ENCODE results near the gene CDKL1.
A peak's percentile ranks its signal among the peaks of the same experiment; 100 is the strongest.
"Not testable (repeated sequence)": the region's sequence is repeated elsewhere in the genome, so short reads cannot be mapped to it uniquely, and the experiment has no call there.

CDKL1 gene

DNA sequence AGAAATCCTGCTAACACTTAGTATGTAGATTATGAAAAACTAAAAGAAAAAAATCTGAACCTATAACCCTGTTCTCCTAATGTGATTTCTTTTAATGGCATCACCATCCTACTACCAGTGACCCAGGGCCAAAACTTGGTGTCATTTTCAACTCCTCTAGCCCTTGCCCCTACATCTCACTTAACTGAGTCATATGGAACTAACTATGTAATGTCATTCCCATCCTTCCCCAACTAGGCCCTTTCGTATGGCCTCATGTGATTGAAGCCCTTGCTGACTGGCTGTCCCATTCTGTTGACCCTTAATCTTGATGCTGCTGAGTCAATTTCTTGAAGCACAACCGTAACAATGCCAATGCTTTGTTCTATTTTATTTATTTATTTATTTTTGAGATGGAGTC is 77.0 kb downstream of the CDKL1 start:
- Histone ChIP-seq H3K9ac (ENCODE audit: low read length) (no peak overlapping the region), H3K23ac (ENCODE audit: low read length) (no peak overlapping the region), H3K79me2 (ENCODE audit: control insufficient read depth, insufficient read depth, low read length) (no peaks in the 10 kb centered on the region), H2AK5ac (ENCODE audit: low read length) (no peak overlapping the region), H3K18ac (ENCODE audit: low read length) (no peak overlapping the region), H2BK5ac (ENCODE audit: low read length) (no peak overlapping the region), H3K4me1 (ENCODE audit: control insufficient read depth, low read depth, low read length) (no peaks in the 10 kb centered on the region), H3K36me3 (ENCODE audit: control insufficient read depth, insufficient read depth, low read length) (no peaks in the 10 kb centered on the region), H2BK120ac (ENCODE audit: low read depth, low read length) (no peak overlapping the region), H2BK15ac (replicated peaks; ENCODE audit: low read depth) (no peak overlapping the region), H4K8ac (ENCODE audit: low read depth, low read length) (no peak overlapping the region), H3K4me2 (ENCODE audit: low read length) (no peak overlapping the region), H3K27me3 (ENCODE audit: insufficient read depth, low read length, poor library complexity) (no peaks in the 10 kb centered on the region), H3K56ac (ENCODE audit: low read length) (no peak overlapping the region), H3K4me3 (ENCODE audit: low read length) (no peak overlapping the region), H3K79me1 (ENCODE audit: low read length) (no peaks in the 10 kb centered on the region), H4K5ac (ENCODE audit: low read length) (no peak overlapping the region), H3K27ac (ENCODE audit: low read depth, low read length) (no peak overlapping the region), H3K4ac (ENCODE audit: low read depth, low read length) (no peak overlapping the region)
- DNase-seq, result no peak
- WGBS (ENCODE audit: extremely low coverage, insufficient coverage, low lambda C conversion rate), result no CpG with 5 or more reads among the region's 2 CpGs

DNA sequence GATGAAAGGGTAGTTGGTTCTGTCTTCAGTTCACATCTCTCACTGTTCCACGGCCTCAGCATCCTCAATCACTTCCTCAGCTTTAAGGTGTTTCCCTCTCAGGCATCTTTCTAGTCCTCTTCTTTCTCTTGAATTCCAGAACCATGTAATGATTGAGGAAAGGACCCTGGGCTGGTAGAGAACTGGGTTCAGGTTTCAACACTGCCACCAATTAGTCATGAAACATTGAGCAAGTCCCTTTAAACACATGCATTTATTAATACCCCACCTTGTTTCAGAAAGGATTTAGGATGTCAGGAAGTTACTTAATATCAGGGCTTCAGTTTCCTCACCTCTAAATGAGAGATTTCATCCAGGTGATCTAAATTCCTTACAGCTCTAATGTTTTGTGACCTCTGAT is 77.4 kb downstream of the CDKL1 start:
- no peaks in the 10 kb centered on the region for H3K36me3 ChIP-seq (ENCODE audit: control insufficient read depth, insufficient read depth, low read length)
- H2AK5ac ChIP-seq (ENCODE audit: low read length), result no peak overlapping the region
- no CpG with 5 or more reads among the region's 1 CpG for WGBS (ENCODE audit: extremely low coverage, insufficient coverage, low lambda C conversion rate)
- no peak overlapping the region for H2BK5ac ChIP-seq (ENCODE audit: low read length)
- no peak overlapping the region for H2BK120ac ChIP-seq (ENCODE audit: low read depth, low read length)
- no peak overlapping the region for H2BK15ac ChIP-seq (replicated peaks; ENCODE audit: low read depth)
- H3K4me1 ChIP-seq (ENCODE audit: control insufficient read depth, low read depth, low read length), result no peaks in the 10 kb centered on the region
- no peak overlapping the region for H3K4me2 ChIP-seq (ENCODE audit: low read length)
- no peak overlapping the region for H4K5ac ChIP-seq (ENCODE audit: low read length)
- no peaks in the 10 kb centered on the region for H3K27me3 ChIP-seq (ENCODE audit: insufficient read depth, low read length, poor library complexity)
- no peak overlapping the region for H3K27ac ChIP-seq (ENCODE audit: low read depth, low read length)
- no peak overlapping the region for H3K4me3 ChIP-seq (ENCODE audit: low read length)
- no peaks in the 10 kb centered on the region for H3K79me1 ChIP-seq (ENCODE audit: low read length)
- no peak overlapping the region for H3K56ac ChIP-seq (ENCODE audit: low read length)
- no peak overlapping the region for H3K4ac ChIP-seq (ENCODE audit: low read depth, low read length)
- DNase-seq, result no peak
- H3K23ac ChIP-seq (ENCODE audit: low read length), result no peak overlapping the region
- no peaks in the 10 kb centered on the region for H3K79me2 ChIP-seq (ENCODE audit: control insufficient read depth, insufficient read depth, low read length)
- H3K9ac ChIP-seq (ENCODE audit: low read length), result no peak overlapping the region
- no peak overlapping the region for H3K18ac ChIP-seq (ENCODE audit: low read length)
- no peak overlapping the region for H4K8ac ChIP-seq (ENCODE audit: low read depth, low read length)

DNA sequence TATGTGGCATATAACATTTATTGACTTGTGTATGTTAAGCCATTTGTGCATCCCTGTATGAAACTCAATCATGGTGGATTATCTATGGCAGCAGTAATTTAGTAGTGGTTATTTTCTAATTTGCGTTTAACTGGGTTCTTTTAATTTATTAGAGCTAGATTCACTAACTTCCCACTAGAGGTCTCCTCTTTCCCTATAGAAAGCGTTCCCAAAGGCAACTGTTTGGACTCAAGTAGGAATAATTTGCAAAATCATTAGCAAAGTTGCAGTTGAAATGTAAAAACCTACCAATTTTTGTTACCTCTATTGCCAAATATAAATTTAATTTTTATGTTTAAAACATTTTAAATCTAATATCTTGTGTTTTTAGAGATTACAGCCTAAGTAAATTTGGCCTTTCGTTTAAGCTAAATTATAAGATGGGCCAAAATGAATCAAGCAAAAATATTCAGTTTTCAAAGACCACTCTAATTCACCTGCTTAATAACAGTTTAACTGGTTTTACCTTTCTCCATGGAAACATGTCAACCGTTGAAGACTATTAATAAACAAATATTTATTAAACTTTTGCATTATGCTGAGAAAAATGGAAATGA is 78.6 kb downstream of the CDKL1 start:
- H3K79me2 ChIP-seq (ENCODE audit: control insufficient read depth, insufficient read depth, low read length), result no peaks in the 10 kb centered on the region
- no peak overlapping the region for H2BK5ac ChIP-seq (ENCODE audit: low read length)
- no peak overlapping the region for H2AK5ac ChIP-seq (ENCODE audit: low read length)
- no peaks in the 10 kb centered on the region for H3K27me3 ChIP-seq (ENCODE audit: insufficient read depth, low read length, poor library complexity)
- no peak overlapping the region for H3K56ac ChIP-seq (ENCODE audit: low read length)
- no peak overlapping the region for H3K18ac ChIP-seq (ENCODE audit: low read length)
- H2BK120ac ChIP-seq (ENCODE audit: low read depth, low read length), result no peak overlapping the region
- H2BK15ac ChIP-seq (replicated peaks; ENCODE audit: low read depth), result no peak overlapping the region
- H3K4me1 ChIP-seq (ENCODE audit: control insufficient read depth, low read depth, low read length), result peaks cover 1% of the 10 kb centered on the region
- H3K23ac ChIP-seq (ENCODE audit: low read length), result no peak overlapping the region
- no peaks in the 10 kb centered on the region for H3K79me1 ChIP-seq (ENCODE audit: low read length)
- no CpG with 5 or more reads among the region's 4 CpGs for WGBS (ENCODE audit: extremely low coverage, insufficient coverage, low lambda C conversion rate)
- H3K4me2 ChIP-seq (ENCODE audit: low read length), result no peak overlapping the region
- no peak overlapping the region for H4K8ac ChIP-seq (ENCODE audit: low read depth, low read length)
- DNase-seq, result no peak
- no peak overlapping the region for H3K27ac ChIP-seq (ENCODE audit: low read depth, low read length)
- H3K4me3 ChIP-seq (ENCODE audit: low read length), result no peak overlapping the region
- no peak overlapping the region for H3K9ac ChIP-seq (ENCODE audit: low read length)
- no peaks in the 10 kb centered on the region for H3K36me3 ChIP-seq (ENCODE audit: control insufficient read depth, insufficient read depth, low read length)
- no peak overlapping the region for H4K5ac ChIP-seq (ENCODE audit: low read length)
- H3K4ac ChIP-seq (ENCODE audit: low read depth, low read length), result no peak overlapping the region

DNA sequence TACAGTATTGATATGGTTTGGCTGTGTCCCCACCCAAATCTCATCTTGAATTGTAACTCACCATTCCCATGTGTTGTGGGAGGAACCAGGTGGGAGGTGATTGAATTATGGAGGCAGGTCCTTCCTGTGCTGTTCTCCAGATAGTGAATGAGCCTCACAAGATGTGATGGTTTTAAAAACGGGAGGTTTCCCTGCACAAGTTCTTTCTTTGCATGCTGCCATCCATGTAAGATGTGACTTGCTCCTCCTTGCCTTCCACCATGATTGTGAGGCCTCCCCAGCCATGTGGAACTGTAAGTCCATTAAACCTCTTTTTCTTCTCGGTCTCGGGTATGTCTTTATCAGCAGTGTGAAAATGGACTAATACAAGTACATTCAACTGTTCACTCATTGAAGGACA is 82.6 kb downstream of the CDKL1 start:
- H3K4me1 ChIP-seq (ENCODE audit: control insufficient read depth, low read depth, low read length); H2AK5ac ChIP-seq (ENCODE audit: low read length); H4K5ac ChIP-seq (ENCODE audit: low read length); H3K79me2 ChIP-seq (ENCODE audit: control insufficient read depth, insufficient read depth, low read length); H3K27me3 ChIP-seq (ENCODE audit: insufficient read depth, low read length, poor library complexity); H2BK5ac ChIP-seq (ENCODE audit: low read length); H3K18ac ChIP-seq (ENCODE audit: low read length); H4K8ac ChIP-seq (ENCODE audit: low read depth, low read length); H3K56ac ChIP-seq (ENCODE audit: low read length); H3K9ac ChIP-seq (ENCODE audit: low read length); H3K79me1 ChIP-seq (ENCODE audit: low read length); H3K4ac ChIP-seq (ENCODE audit: low read depth, low read length); H2BK120ac ChIP-seq (ENCODE audit: low read depth, low read length); H3K27ac ChIP-seq (ENCODE audit: low read depth, low read length); H3K4me3 ChIP-seq (ENCODE audit: low read length); H3K23ac ChIP-seq (ENCODE audit: low read length); H3K4me2 ChIP-seq (ENCODE audit: low read length); H3K36me3 ChIP-seq (ENCODE audit: control insufficient read depth, insufficient read depth, low read length); H2BK15ac ChIP-seq (replicated peaks; ENCODE audit: low read depth): not testable (repeated sequence)
- no CpG with 5 or more reads among the region's 3 CpGs for WGBS (ENCODE audit: extremely low coverage, insufficient coverage, low lambda C conversion rate)
- peak; percentile 20 for DNase-seq

DNA sequence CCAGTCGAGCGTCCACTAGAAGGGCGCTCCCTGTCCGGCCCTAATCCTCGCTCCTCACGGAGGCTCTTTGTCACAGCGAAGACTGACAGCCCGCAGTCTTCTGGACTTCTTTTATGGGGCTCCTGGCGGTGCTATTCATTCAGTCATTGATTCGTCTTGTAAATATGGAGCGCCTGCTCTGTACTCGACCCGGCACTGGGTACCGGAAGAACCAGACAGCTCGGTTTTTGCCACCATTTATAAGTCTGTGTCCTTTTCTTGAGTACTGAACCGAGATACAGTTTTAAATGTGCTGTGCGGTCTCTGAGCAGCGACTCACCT is 84.0 kb downstream of the CDKL1 start:
- H3K4me3 ChIP-seq (ENCODE audit: low read length), result peak overlapping the region; percentile 67
- H4K8ac ChIP-seq (ENCODE audit: low read depth, low read length), result no peak overlapping the region
- H2AK5ac ChIP-seq (ENCODE audit: low read length), result no peak overlapping the region
- H3K18ac ChIP-seq (ENCODE audit: low read length), result no peak overlapping the region
- no peaks in the 10 kb centered on the region for H3K79me1 ChIP-seq (ENCODE audit: low read length)
- no CpG with 5 or more reads among the region's 18 CpGs for WGBS (ENCODE audit: extremely low coverage, insufficient coverage, low lambda C conversion rate)
- peak overlapping the region; percentile 84 for H3K56ac ChIP-seq (ENCODE audit: low read length)
- H3K4me2 ChIP-seq (ENCODE audit: low read length), result peak overlapping the region; percentile 78
- H2BK120ac ChIP-seq (ENCODE audit: low read depth, low read length), result no peak overlapping the region
- no peak for DNase-seq
- H3K79me2 ChIP-seq (ENCODE audit: control insufficient read depth, insufficient read depth, low read length), result no peaks in the 10 kb centered on the region
- H3K36me3 ChIP-seq (ENCODE audit: control insufficient read depth, insufficient read depth, low read length), result no peaks in the 10 kb centered on the region
- no peak overlapping the region for H3K4ac ChIP-seq (ENCODE audit: low read depth, low read length)
- peak overlapping the region; percentile 79 for H3K9ac ChIP-seq (ENCODE audit: low read length)
- no peak overlapping the region for H2BK15ac ChIP-seq (replicated peaks; ENCODE audit: low read depth)
- H2BK5ac ChIP-seq (ENCODE audit: low read length), result no peak overlapping the region
- H3K27me3 ChIP-seq (ENCODE audit: insufficient read depth, low read length, poor library complexity), result no peaks in the 10 kb centered on the region
- no peak overlapping the region for H4K5ac ChIP-seq (ENCODE audit: low read length)
- peaks cover 3% of the 10 kb centered on the region for H3K4me1 ChIP-seq (ENCODE audit: control insufficient read depth, low read depth, low read length)
- no peak overlapping the region for H3K23ac ChIP-seq (ENCODE audit: low read length)
- H3K27ac ChIP-seq (ENCODE audit: low read depth, low read length), result no peak overlapping the region

DNA sequence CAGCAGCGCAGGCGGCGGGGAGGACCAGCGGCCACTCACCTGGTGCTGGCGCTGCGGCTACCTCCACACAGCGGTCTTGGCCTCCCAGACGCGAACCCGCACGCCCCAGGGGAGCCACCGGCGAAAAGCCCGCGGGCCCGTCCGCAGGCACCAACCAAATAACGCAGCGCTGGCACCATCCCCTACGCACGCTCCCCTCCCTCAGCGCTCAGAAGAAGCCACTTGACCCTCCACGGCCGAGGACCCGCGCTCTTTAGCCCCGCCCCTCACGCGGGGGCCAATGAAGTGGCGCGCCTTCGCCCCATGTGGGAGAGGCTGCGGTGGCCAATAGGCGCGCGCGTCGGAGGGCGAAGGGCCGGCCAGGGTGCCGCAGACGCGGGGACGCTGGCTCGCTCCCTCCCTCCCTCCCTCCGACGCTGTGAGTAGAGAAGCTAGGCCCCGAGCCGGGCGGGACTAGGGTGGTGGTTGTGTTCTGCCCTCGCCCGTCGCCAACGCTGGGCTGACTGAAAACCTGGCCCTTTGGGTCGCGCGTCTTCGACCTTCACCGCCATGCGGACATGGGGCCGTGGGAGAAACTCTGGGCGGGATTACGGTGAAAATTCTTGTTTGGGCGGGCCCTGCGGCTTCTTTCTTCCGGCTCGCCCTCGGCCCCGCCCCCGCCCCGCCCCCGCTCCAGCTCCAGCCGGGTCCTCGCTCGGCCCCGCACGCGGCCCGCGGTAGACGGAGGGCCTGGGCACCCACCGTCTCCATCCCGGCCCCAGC is 84.5 kb downstream of the CDKL1 start, which contains the start of the genes DMAC2L and L2HGDH:
Gene DMAC2L, plus strand, starts transcription at position 353 of the 762 bp plus-strand sequence. CDS start 9,164 bp downstream, outside the sequence.
Gene L2HGDH, minus strand, starts transcription at position 258 of the 762 bp plus-strand sequence. Its CDS starts 79 bp downstream, at position 179.
- peak; percentile 98 for DNase-seq
- Histone ChIP-seq H3K18ac (ENCODE audit: low read length) (no peak within 1 kb of the TSS), H3K4me3 (ENCODE audit: low read length) (peak within 1 kb of the TSS; percentile 91), H3K27me3 (ENCODE audit: insufficient read depth, low read length, poor library complexity) (no peaks in the 10 kb centered on the region), H3K36me3 (ENCODE audit: control insufficient read depth, insufficient read depth, low read length) (no peaks in the 10 kb centered on the region), H3K79me2 (ENCODE audit: control insufficient read depth, insufficient read depth, low read length) (no peaks in the 10 kb centered on the region), H3K4ac (ENCODE audit: low read depth, low read length) (no peak within 1 kb of the TSS), H3K27ac (ENCODE audit: low read depth, low read length) (peak within 1 kb of the TSS; percentile 60), H3K4me2 (ENCODE audit: low read length) (peak within 1 kb of the TSS; percentile 98), H3K9ac (ENCODE audit: low read length) (peak within 1 kb of the TSS; percentile 92), H4K8ac (ENCODE audit: low read depth, low read length) (no peak within 1 kb of the TSS), H4K5ac (ENCODE audit: low read length) (no peak within 1 kb of the TSS), H2BK15ac (replicated peaks; ENCODE audit: low read depth) (no peak within 1 kb of the TSS), H2BK120ac (ENCODE audit: low read depth, low read length) (no peak within 1 kb of the TSS), H2AK5ac (ENCODE audit: low read length) (no peak within 1 kb of the TSS), H3K4me1 (ENCODE audit: control insufficient read depth, low read depth, low read length) (peaks cover 3% of the 10 kb centered on the region), H3K23ac (ENCODE audit: low read length) (no peak within 1 kb of the TSS), H2BK5ac (ENCODE audit: low read length) (no peak within 1 kb of the TSS), H3K79me1 (ENCODE audit: low read length) (no peaks in the 10 kb centered on the region), H3K56ac (ENCODE audit: low read length) (peak within 1 kb of the TSS; percentile 97)
- WGBS (ENCODE audit: extremely low coverage, insufficient coverage, low lambda C conversion rate), result no CpG with 5 or more reads among the region's 83 CpGs
